B cell (primary cell): ENCODE measurements around the gene PPP2R3A. TPM values are rescaled to one million over a fixed set of nuclear protein-coding genes. Genes with fewer than 3 reads are reported as not detected.

Source experiments
- ATAC-seq: fragments of 200-7000 bp; cut with Tn5 transposase; one replicate; pipeline ENCODE4 v1.10.0; 2021; ENCODE audit warnings: low read depth, mild to moderate bottlenecking, moderate number of reproducible peaks, moderate library complexity
- CTCF ChIA-PET: fragments of 350-600 bp; sonication (Branson Sonifier 250); formaldehyde crosslinking; loops from one replicate; lab custom pipeline; 2021; ENCODE audit warnings: antibody characterized with exemption, inconsistent platforms; lab: Charles Lee
- POLR2A ChIA-PET: fragments of 350-600 bp; sonication (Branson Sonifier 250); formaldehyde crosslinking; loops from one replicate; lab custom pipeline; 2021; ENCODE audit warnings: antibody characterized with exemption; lab: Charles Lee
- DNase-seq: peaks from one replicate; pipeline ENCODE4 v3.0.0; 2013
- H2AFZ ChIP-seq: 2 replicates; pipeline ENCODE4 v1.6.1; 2012; ENCODE audit warnings: mild to moderate bottlenecking, low read depth, low read length; ENCODE audit not compliant: insufficient read depth, poor library complexity, severe bottlenecking
- H3K27ac ChIP-seq, 2 donors: 1 replicate in 1 of 2; 2 replicates in 1 of 2; pipeline ENCODE4 v1.5.1; 2012 to 2013; ENCODE audit warnings: low read length in 2 of 2, mild to moderate bottlenecking in 2 of 2, moderate library complexity in 1 of 2
- H3K27me3 ChIP-seq, 4 experiments: fragments of 200-600 bp in 1 of 4; sonication (generic) in 1 of 4; replicated peaks in 1 of 4; 1 replicate in 2 of 4; 2 replicates in 2 of 4; pipeline versions ENCODE4 v1.6.1 to v1.7.0; 2013 to 2016; ENCODE audit warnings: low read length in 3 of 4, mild to moderate bottlenecking in 2 of 4, mixed read lengths in 1 of 4, moderate library complexity in 1 of 4; ENCODE audit not compliant: insufficient read depth in 4 of 4, control insufficient read depth in 3 of 4; ENCODE audit errors: control extremely low read depth in 1 of 4
- H3K36me3 ChIP-seq, 2 experiments: replicated peaks in 1 of 2; 1 replicate in 1 of 2; 2 replicates in 1 of 2; pipeline versions ENCODE4 v1.6.1 to v1.7.1; 2013; ENCODE audit warnings: low read length in 1 of 2; ENCODE audit not compliant: insufficient read depth in 2 of 2, control insufficient read depth in 1 of 2; ENCODE audit errors: control extremely low read depth in 1 of 2, extremely low read depth in 1 of 2
- H3K4me1 ChIP-seq, 2 donors: fragments of 200-600 bp in 1 of 2; sonication (generic) in 1 of 2; 1 replicate in 1 of 2; 2 replicates in 1 of 2; pipeline versions ENCODE4 v1.5.1 to v1.6.1; 2013 to 2017; ENCODE audit warnings: low read length in 2 of 2; ENCODE audit not compliant: control insufficient read depth in 2 of 2, insufficient read depth in 2 of 2
- H3K4me2 ChIP-seq: replicated peaks from 2 replicates; pipeline ENCODE3; 2012; ENCODE audit warnings: mild to moderate bottlenecking, low read depth, low read length; ENCODE audit not compliant: poor library complexity, severe bottlenecking
- H3K4me3 ChIP-seq, 5 experiments: fragments of 200-600 bp in 1 of 5; sonication (generic) in 1 of 5; 1 replicate in 3 of 5; 2 replicates in 2 of 5; pipeline versions ENCODE4 v1.5.1 to v1.7.0; 2011 to 2016; ENCODE audit warnings: low read length in 4 of 5, mild to moderate bottlenecking in 4 of 5, low read depth in 2 of 5, control low read depth in 1 of 5, moderate library complexity in 1 of 5; ENCODE audit not compliant: insufficient read depth in 1 of 5; ENCODE audit errors: control extremely low read depth in 1 of 5, extremely low read depth in 1 of 5
- H3K79me2 ChIP-seq: fragments of 200-600 bp; sonication (generic); one replicate; pipeline ENCODE4 v1.6.0; 2016; ENCODE audit warnings: low read length; ENCODE audit not compliant: control insufficient read depth, insufficient read depth
- H3K9ac ChIP-seq: fragments of 200-600 bp; sonication (generic); 2 replicates; pipeline ENCODE4 v1.6.1; 2017; ENCODE audit warnings: mild to moderate bottlenecking, low read length, moderate library complexity
- H3K9me3 ChIP-seq, 3 donors: one replicate each; pipeline versions ENCODE4 v1.6.1 to v1.7.1; 2013; ENCODE audit warnings: low read length in 2 of 3; ENCODE audit not compliant: control insufficient read depth in 2 of 3, insufficient read depth in 1 of 3; ENCODE audit errors: control extremely low read depth in 1 of 3
- H4K20me1 ChIP-seq: 2 replicates; pipeline ENCODE4 v1.6.0; 2012; ENCODE audit warnings: mild to moderate bottlenecking, low read length; ENCODE audit not compliant: insufficient read depth, control insufficient read depth, poor library complexity, severe bottlenecking
- H3K27ac Mint-ChIP-seq: one replicate; pipeline ENCODE4 v1.8.0; 2021; ENCODE audit warnings: mixed read lengths
- H3K27me3 Mint-ChIP-seq: one replicate; pipeline ENCODE4 v1.8.0; 2021; ENCODE audit warnings: mixed read lengths
- H3K4me1 Mint-ChIP-seq: one replicate; pipeline ENCODE4 v1.8.0; 2021; ENCODE audit warnings: mixed read lengths
- H3K4me3 Mint-ChIP-seq: one replicate; pipeline ENCODE4 v1.8.0; 2021; ENCODE audit warnings: mixed read lengths
- H3K9me3 Mint-ChIP-seq: one replicate; pipeline ENCODE4 v1.8.0; 2022; ENCODE audit warnings: mixed read lengths; ENCODE audit not compliant: insufficient read depth
- CTCF ChIP-seq: fragments of 200-600 bp; IDR thresholded peaks from one replicate; pipeline ENCODE4 v1.8.0; 2022; ENCODE audit warnings: antibody characterized with exemption, mild to moderate bottlenecking
- EZH2 ChIP-seq: IDR thresholded peaks from 2 replicates; pipeline ENCODE4 v1.6.1; 2012; ENCODE audit warnings: borderline replicate concordance, low read depth, mild to moderate bottlenecking, moderate library complexity, low read length; ENCODE audit not compliant: insufficient read depth, poor library complexity, severe bottlenecking
- WGBS: methylation state at CpG from one replicate; pipeline ENCODE4 v1.1.5; 2013; ENCODE audit warnings: missing lambda C conversion rate; ENCODE audit not compliant: insufficient coverage; 5-methylcytosine and 5-hydroxymethylcytosine counted together
- intact Hi-C: fragments of 100-400 bp; cut with micrococcal nuclease; formaldehyde crosslinking; loops from one replicate; pipeline ENCODE4 v1.10.0; 2022
- polyA plus RNA-seq: library from polyadenylated mRNA; depleted of rRNA; stranded (reverse); fragments of >200 nt; gene quantifications from 2 replicates; pipeline ENCODE4 v1.2.3, GENCODE V29; 2012
- total RNA-seq, 2 donors: library from RNA; stranded (reverse); fragments of 120-200 nt in 1 of 2; gene quantifications; 1 replicate in 1 of 2; 2 replicates in 1 of 2; pipeline versions ENCODE4 v1.2.3 to v1.2.4, GENCODE V29; 2013 to 2022

The PPP2R3A gene
- total and polyA plus RNA-seq, 2 donors (not counting 1 experiment from before 2014, with no cell fraction given), result 0.03 to 0.22 TPM

- H4K20me1 ChIP-seq, result no peaks in the 10 kb centered on the region
- no peak overlapping the region for H2AFZ ChIP-seq
- WGBS, result 92% methylated on average over 6 of the region's 7 CpGs
- H3K4me3 ChIP-seq, result no peak overlapping the region
- ChIA-PET POLR2A (no interaction called here), CTCF (no interaction called here)
- H3K9me3 Mint-ChIP-seq, result no peaks in the 10 kb centered on the region
- H3K79me2 ChIP-seq, result no peaks in the 10 kb centered on the region
- no peaks in the 10 kb centered on the region for H3K4me1 ChIP-seq
- ATAC-seq, result no peak
- no peaks in the 10 kb centered on the region for H3K4me1 Mint-ChIP-seq
- H3K27me3 ChIP-seq, result peaks cover 0 to 4% (median 0%) of the 10 kb centered on the region in 4 experiments
- no peak for DNase-seq
- H3K9me3 ChIP-seq, result no peaks in the 10 kb centered on the region
- no peak overlapping the region for H3K4me2 ChIP-seq
- H3K27ac ChIP-seq, result no peak overlapping the region
- no peaks in the 10 kb centered on the region for H3K36me3 ChIP-seq
- H3K27me3 Mint-ChIP-seq, result peaks cover 28% of the 10 kb centered on the region
- H3K9ac ChIP-seq, result no peak overlapping the region
- H3K4me3 Mint-ChIP-seq, result no peak overlapping the region
- H3K27ac Mint-ChIP-seq, result no peak overlapping the region
- no peak for TF ChIP-seq CTCF
- TF ChIP-seq EZH2, result no peak
- intact Hi-C loops, result no loop called here
Measured at GRCh38 chr3:136048068-136048467, 82.5 kb downstream of the PPP2R3A start.

- ATAC-seq (no peak), DNase-seq (no peak)
- POLR2A ChIA-PET, result no interaction called here
- H3K36me3 ChIP-seq, result no peaks in the 10 kb centered on the region
- H3K4me1 ChIP-seq, result no peaks in the 10 kb centered on the region
- peaks cover 14% of the 10 kb centered on the region for H3K27me3 Mint-ChIP-seq
- no peaks in the 10 kb centered on the region for H3K4me1 Mint-ChIP-seq
- no peak overlapping the region for H2AFZ ChIP-seq
- TF ChIP-seq EZH2, result no peak
- TF ChIP-seq CTCF, result no peak
- no peak overlapping the region for H3K4me3 ChIP-seq
- CTCF ChIA-PET, result no interaction called here
- intact Hi-C loops, result no loop called here
- H3K27ac ChIP-seq, result no peak overlapping the region
- no peak overlapping the region for H3K4me3 Mint-ChIP-seq
- 22% methylated on average over 4 of the region's 6 CpGs for WGBS
- H3K9me3 ChIP-seq, result no peaks in the 10 kb centered on the region
- H4K20me1 ChIP-seq, result no peaks in the 10 kb centered on the region
- no peaks in the 10 kb centered on the region for H3K9me3 Mint-ChIP-seq
- H3K79me2 ChIP-seq, result no peaks in the 10 kb centered on the region
- H3K27ac Mint-ChIP-seq, result no peak overlapping the region
- no peaks in the 10 kb centered on the region for H3K27me3 ChIP-seq
- H3K9ac ChIP-seq, result no peak overlapping the region
- no peak overlapping the region for H3K4me2 ChIP-seq
Measured at GRCh38 chr3:136050250-136050649, 84.7 kb downstream of the PPP2R3A start.
